ENCODE results near the gene ACAN.

The ACAN gene

GRCh38 chr15:88828791-88829190 lies 25.6 kb downstream of the ACAN start:
- TF ChIP-seq, protein P1, sequence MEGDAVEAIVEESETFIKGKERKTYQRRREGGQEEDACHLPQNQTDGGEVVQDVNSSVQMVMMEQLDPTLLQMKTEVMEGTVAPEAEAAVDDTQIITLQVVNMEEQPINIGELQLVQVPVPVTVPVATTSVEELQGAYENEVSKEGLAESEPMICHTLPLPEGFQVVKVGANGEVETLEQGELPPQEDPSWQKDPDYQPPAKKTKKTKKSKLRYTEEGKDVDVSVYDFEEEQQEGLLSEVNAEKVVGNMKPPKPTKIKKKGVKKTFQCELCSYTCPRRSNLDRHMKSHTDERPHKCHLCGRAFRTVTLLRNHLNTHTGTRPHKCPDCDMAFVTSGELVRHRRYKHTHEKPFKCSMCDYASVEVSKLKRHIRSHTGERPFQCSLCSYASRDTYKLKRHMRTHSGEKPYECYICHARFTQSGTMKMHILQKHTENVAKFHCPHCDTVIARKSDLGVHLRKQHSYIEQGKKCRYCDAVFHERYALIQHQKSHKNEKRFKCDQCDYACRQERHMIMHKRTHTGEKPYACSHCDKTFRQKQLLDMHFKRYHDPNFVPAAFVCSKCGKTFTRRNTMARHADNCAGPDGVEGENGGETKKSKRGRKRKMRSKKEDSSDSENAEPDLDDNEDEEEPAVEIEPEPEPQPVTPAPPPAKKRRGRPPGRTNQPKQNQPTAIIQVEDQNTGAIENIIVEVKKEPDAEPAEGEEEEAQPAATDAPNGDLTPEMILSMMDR (IDR thresholded peaks at IDR 0.05; ENCODE audit: insufficient read depth, low read depth, low read length, missing control alignments) = no peak
- no peak for DNase-seq (ENCODE audit: low read depth)
- no peak overlapping the region for H3K4me3 ChIP-seq (ENCODE audit: low read length)

DNA sequence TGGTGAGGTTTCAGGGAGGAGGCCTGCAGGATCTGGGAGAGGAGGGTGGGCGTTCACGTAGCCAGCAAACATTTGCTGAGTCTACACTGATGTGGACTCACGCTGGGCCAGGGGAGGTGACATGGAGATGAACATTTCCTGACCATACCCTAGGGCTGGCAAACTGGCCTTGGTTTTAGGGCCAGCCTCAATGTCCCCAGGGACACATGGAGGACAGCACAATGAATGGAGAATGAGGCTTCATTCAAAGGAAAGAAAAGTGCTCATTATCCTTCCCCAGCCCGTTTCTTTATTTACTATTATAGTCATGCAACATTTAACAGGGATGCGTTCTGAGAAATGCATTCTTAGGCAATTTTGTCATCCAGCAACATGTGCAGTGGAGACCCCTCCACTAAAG lies 26.8 kb downstream of the ACAN start:
- TF ChIP-seq, protein P1 (IDR thresholded peaks at IDR 0.05; ENCODE audit: insufficient read depth, low read depth, low read length, missing control alignments) = no peak
- DNase-seq (ENCODE audit: low read depth) = no peak
- no peak overlapping the region for H3K4me3 ChIP-seq (ENCODE audit: low read length)

GRCh38 chr15:88832820-88833730 lies 29.8 kb downstream of the ACAN start:
- TF ChIP-seq, protein P1 (IDR thresholded peaks at IDR 0.05; ENCODE audit: insufficient read depth, low read depth, low read length, missing control alignments) = no peak
- DNase-seq (ENCODE audit: low read depth) = no peak
- no peak overlapping the region for H3K4me3 ChIP-seq (ENCODE audit: low read length)

GRCh38 chr15:88833731-88834100 lies 30.5 kb downstream of the ACAN start:
- no peak for DNase-seq (ENCODE audit: low read depth)
- TF ChIP-seq, protein P1 (IDR thresholded peaks at IDR 0.05; ENCODE audit: insufficient read depth, low read depth, low read length, missing control alignments) = no peak
- H3K4me3 ChIP-seq (ENCODE audit: low read length) = no peak overlapping the region

- no peak overlapping the region for H3K4me3 ChIP-seq (ENCODE audit: low read length)
- TF ChIP-seq, protein P1 (IDR thresholded peaks at IDR 0.05; ENCODE audit: insufficient read depth, low read depth, low read length, missing control alignments) = peak; percentile 68
- peak; percentile 27 for DNase-seq (ENCODE audit: low read depth)
Observed at GRCh38 chr15:88834211-88834812, 31.1 kb downstream of the ACAN start.

GRCh38 chr15:88835119-88835518 lies 31.9 kb downstream of the ACAN start:
- no peak overlapping the region for H3K4me3 ChIP-seq (ENCODE audit: low read length)
- TF ChIP-seq, protein P1 (IDR thresholded peaks at IDR 0.05; ENCODE audit: insufficient read depth, low read depth, low read length, missing control alignments) = no peak
- DNase-seq (ENCODE audit: low read depth) = peak; percentile 2

Measured in epithelial cell of esophagus (primary cell).